Activated CD8-positive, alpha-beta memory T cell treated with anti-CD3 and anti-CD28 coated beads, Interleukin-2, amount 50 U/mL, for 1 hour (primary cell): ENCODE measurements around the gene ITGA6.

Experiments used
- DNase-seq: peaks from one replicate; pipeline ENCODE4 v3.0.0-alpha.2; 2020; ENCODE audit errors: extremely low read depth

Gene ITGA6

GRCh38 chr2:172465417-172466334, 38.3 kb downstream of the ITGA6 start:
- peak; percentile 53 for DNase-seq

GRCh38 chr2:172467382-172467781, 40.0 kb downstream of the ITGA6 start:
- no peak for DNase-seq

- DNase-seq = no peak
These were observed 43.9 kb downstream of the ITGA6 start for GRCh38 chr2:172470958-172471922.

- DNase-seq = no peak
These were observed 45.2 kb downstream of the ITGA6 start for GRCh38 chr2:172472446-172473033.

- DNase-seq = no peak
These were observed 45.8 kb downstream of the ITGA6 start for GRCh38 chr2:172473167-172473566.

- DNase-seq = no peak
These were observed 51.0 kb downstream of the ITGA6 start for GRCh38 chr2:172478353-172478752.

- DNase-seq = no peak
These were observed 53.2 kb downstream of the ITGA6 start for GRCh38 chr2:172480301-172481218.

GRCh38 chr2:172481507-172482262, 54.3 kb downstream of the ITGA6 start:
- DNase-seq = no peak

- no peak for DNase-seq
These were observed 56.9 kb downstream of the ITGA6 start for GRCh38 chr2:172484253-172484652.

- no peak for DNase-seq
These were observed 57.3 kb downstream of the ITGA6 start for GRCh38 chr2:172484706-172485105.

GRCh38 chr2:172488556-172488955, 61.2 kb downstream of the ITGA6 start:
- no peak for DNase-seq

- DNase-seq = no peak
These were observed 62.3 kb downstream of the ITGA6 start for GRCh38 chr2:172489681-172490080.

GRCh38 chr2:172496160-172496608, 68.8 kb downstream of the ITGA6 start:
- DNase-seq = no peak

GRCh38 chr2:172507199-172507598, 79.8 kb downstream of the ITGA6 start:
- no peak for DNase-seq

- no peak for DNase-seq
These were observed 82.7 kb downstream of the ITGA6 start for GRCh38 chr2:172510088-172510487.

GRCh38 chr2:172510548-172510947, 83.2 kb downstream of the ITGA6 start:
- DNase-seq = no peak

GRCh38 chr2:172512810-172513523, 85.6 kb downstream of the ITGA6 start:
- DNase-seq = no peak

GRCh38 chr2:172513524-172513900, 86.1 kb downstream of the ITGA6 start:
- no peak for DNase-seq

- DNase-seq = no peak
These were observed 86.7 kb downstream of the ITGA6 start for GRCh38 chr2:172513935-172514586.
